Measurements from ENCODE around the gene CAPRIN2.

DNA sequence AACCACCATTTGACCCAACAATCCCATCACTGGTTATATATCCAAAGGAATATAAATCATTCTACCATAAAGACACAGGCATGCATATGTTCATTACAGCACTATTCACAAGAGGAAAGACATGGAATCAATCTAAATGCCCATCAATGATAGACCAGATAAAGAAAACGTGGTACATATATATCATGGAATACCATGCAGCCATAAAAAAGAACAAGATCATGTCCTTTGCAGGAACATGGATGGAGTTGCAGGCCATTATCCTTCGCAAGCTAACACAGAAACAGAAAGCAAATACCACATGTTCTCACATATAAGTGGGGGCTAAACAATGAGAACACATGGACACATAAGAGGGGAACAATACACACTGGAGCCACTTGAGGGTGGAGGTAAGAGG is 15.7 kb downstream of the CAPRIN2 start:
- no peak for TF ChIP-seq POLR2A (IDR thresholded peaks at IDR 0.05)
- TF ChIP-seq, protein P1, sequence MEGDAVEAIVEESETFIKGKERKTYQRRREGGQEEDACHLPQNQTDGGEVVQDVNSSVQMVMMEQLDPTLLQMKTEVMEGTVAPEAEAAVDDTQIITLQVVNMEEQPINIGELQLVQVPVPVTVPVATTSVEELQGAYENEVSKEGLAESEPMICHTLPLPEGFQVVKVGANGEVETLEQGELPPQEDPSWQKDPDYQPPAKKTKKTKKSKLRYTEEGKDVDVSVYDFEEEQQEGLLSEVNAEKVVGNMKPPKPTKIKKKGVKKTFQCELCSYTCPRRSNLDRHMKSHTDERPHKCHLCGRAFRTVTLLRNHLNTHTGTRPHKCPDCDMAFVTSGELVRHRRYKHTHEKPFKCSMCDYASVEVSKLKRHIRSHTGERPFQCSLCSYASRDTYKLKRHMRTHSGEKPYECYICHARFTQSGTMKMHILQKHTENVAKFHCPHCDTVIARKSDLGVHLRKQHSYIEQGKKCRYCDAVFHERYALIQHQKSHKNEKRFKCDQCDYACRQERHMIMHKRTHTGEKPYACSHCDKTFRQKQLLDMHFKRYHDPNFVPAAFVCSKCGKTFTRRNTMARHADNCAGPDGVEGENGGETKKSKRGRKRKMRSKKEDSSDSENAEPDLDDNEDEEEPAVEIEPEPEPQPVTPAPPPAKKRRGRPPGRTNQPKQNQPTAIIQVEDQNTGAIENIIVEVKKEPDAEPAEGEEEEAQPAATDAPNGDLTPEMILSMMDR (IDR thresholded peaks at IDR 0.05) = no peak
- TF ChIP-seq EP300 (IDR thresholded peaks at IDR 0.05) = no peak

Data from ovary (tissue), 3 donors.